AG09319 (cell line): ENCODE data around the gene HOMER2.
"Not testable (repeated sequence)": the region's sequence is repeated elsewhere in the genome, so short reads cannot be mapped to it uniquely, and the experiment has no call there.

Source experiments
- DNase-seq: peaks from one replicate; pipeline ENCODE4 v3.0.0-alpha.2; 2010; ENCODE audit warnings: low read depth; ENCODE audit errors: extremely low read depth
- CTCF ChIP-seq: IDR thresholded peaks from 2 replicates; pipeline ENCODE4 v1.5.1; 2011; ENCODE audit warnings: low read depth, mild to moderate bottlenecking, inconsistent platforms, low read length, moderate library complexity

Gene HOMER2

DNA sequence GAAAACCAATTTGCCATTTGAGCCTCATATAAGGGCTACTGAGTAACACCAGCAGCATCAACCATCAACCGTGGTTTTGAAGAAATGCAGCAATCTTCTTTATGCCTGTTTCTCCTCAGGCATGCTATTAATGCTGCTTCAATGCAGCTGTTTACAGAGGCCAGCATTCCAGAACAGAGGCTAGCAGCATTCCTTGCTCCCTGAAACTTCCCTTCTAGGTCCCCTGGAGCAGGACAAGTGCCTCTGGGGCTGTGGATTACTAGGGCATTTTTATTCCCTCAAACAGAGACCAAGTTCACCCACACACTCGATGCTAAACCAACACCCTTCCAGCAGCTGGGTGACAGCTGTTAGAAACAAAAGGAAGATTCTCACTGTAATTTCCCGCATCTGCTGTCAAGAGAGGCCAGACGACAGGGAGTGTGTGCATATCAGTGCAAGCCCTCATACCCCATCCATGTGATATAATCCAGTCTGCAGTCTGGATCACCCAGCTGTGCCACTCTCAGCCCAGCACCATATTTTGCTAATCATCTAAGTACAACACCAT, 57.5 kb downstream of the HOMER2 start:
- no peak for DNase-seq

DNA sequence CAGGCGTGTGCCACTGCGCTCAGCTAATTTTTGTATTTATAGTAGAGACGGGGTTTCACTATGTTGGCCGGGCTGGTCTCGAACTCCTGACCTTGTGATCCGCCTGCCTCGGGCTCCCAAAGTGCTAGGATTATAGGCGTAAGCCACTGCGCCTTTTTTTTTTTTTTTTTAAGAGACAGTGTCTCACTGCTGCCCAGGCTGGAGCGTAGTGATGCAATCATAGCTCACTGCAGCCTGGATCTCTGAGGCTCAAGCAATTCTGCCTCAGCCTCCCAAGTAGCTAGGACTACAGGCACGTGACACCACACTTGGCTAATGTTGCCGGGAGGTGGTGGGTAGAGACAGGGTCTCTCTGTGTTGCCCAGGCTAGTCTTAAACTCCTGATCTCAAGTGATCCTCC, 59.0 kb downstream of the HOMER2 start:
- DNase-seq = not testable (repeated sequence)

More for the DNA sequence above, 57.5 kb downstream of the HOMER2 start:
- no peak for TF ChIP-seq CTCF

- DNase-seq = no peak
- no peak for TF ChIP-seq CTCF
These were observed 59.9 kb downstream of the HOMER2 start for GRCh38 chr15:82892573-82892972.

GRCh38 chr15:82890995-82891390, 61.5 kb downstream of the HOMER2 start:
- TF ChIP-seq CTCF = no peak

GRCh38 chr15:82890338-82890994, 62.1 kb downstream of the HOMER2 start:
- TF ChIP-seq CTCF = no peak
- DNase-seq = no peak

More at GRCh38 chr15:82890995-82891390, 61.5 kb downstream of the HOMER2 start:
- no peak for DNase-seq

DNA sequence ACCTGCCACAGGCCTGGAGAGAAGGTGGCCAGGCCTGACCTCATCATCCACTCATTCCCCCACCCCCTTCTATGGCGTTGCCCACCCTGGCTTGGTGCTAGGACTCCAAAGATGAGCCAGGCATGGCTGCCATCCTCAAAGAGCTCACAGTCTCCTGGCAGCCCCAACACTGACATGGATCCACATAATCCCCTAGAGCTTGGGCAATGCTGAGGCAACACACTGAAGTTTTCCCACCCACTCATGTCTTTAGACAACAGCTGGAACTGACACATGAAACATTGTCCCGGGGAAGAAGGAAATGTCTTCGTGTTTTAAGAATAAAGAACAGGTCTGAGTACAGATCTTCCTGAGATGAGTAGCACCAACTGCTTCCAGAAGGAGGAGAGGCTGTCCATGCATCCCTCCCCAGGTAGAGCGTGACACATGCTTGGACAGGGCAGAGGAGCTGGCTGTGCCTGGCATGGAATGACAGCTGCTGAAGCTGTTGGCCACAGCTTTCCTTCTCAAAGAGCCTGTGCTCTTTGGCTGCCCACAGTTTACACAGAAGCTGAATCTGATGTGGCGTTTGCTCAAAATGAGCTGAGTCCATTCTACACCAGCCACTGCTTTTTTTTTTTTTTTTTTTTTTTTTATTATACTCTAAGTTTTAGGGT, 70.1 kb downstream of the HOMER2 start:
- no peak for TF ChIP-seq CTCF
- DNase-seq = no peak

GRCh38 chr15:82881747-82882146, 70.8 kb downstream of the HOMER2 start:
- no peak for DNase-seq
- TF ChIP-seq CTCF = no peak
